B cell (primary cell): ENCODE measurements around the gene CCDC200. TPM values are rescaled to one million over a fixed set of nuclear protein-coding genes. Genes with fewer than 3 reads are reported as not detected.
"Not testable (repeated sequence)": the region's sequence is repeated elsewhere in the genome, so short reads cannot be mapped to it uniquely, and the experiment has no call there.

Experiments used
- ATAC-seq: fragments of 200-7000 bp; cut with Tn5 transposase; one replicate; pipeline ENCODE4 v1.10.0; 2021; ENCODE audit warnings: low read depth, mild to moderate bottlenecking, moderate number of reproducible peaks, moderate library complexity
- CTCF ChIA-PET: fragments of 350-600 bp; sonication (Branson Sonifier 250); formaldehyde crosslinking; loops from one replicate; lab custom pipeline; 2021; ENCODE audit warnings: antibody characterized with exemption, inconsistent platforms; lab: Charles Lee
- POLR2A ChIA-PET: fragments of 350-600 bp; sonication (Branson Sonifier 250); formaldehyde crosslinking; loops from one replicate; lab custom pipeline; 2021; ENCODE audit warnings: antibody characterized with exemption; lab: Charles Lee
- DNase-seq: peaks from one replicate; pipeline ENCODE4 v3.0.0; 2013
- H2AFZ ChIP-seq: 2 replicates; pipeline ENCODE4 v1.6.1; 2012; ENCODE audit warnings: mild to moderate bottlenecking, low read depth, low read length; ENCODE audit not compliant: insufficient read depth, poor library complexity, severe bottlenecking
- H3K27ac ChIP-seq, 2 donors: 1 replicate in 1 of 2; 2 replicates in 1 of 2; pipeline ENCODE4 v1.5.1; 2012 to 2013; ENCODE audit warnings: low read length in 2 of 2, mild to moderate bottlenecking in 2 of 2, moderate library complexity in 1 of 2
- H3K27me3 ChIP-seq, 4 experiments: fragments of 200-600 bp in 1 of 4; sonication (generic) in 1 of 4; replicated peaks in 1 of 4; 1 replicate in 2 of 4; 2 replicates in 2 of 4; pipeline versions ENCODE4 v1.6.1 to v1.7.0; 2013 to 2016; ENCODE audit warnings: low read length in 3 of 4, mild to moderate bottlenecking in 2 of 4, mixed read lengths in 1 of 4, moderate library complexity in 1 of 4; ENCODE audit not compliant: insufficient read depth in 4 of 4, control insufficient read depth in 3 of 4; ENCODE audit errors: control extremely low read depth in 1 of 4
- H3K36me3 ChIP-seq, 2 experiments: replicated peaks in 1 of 2; 1 replicate in 1 of 2; 2 replicates in 1 of 2; pipeline versions ENCODE4 v1.6.1 to v1.7.1; 2013; ENCODE audit warnings: low read length in 1 of 2; ENCODE audit not compliant: insufficient read depth in 2 of 2, control insufficient read depth in 1 of 2; ENCODE audit errors: control extremely low read depth in 1 of 2, extremely low read depth in 1 of 2
- H3K4me1 ChIP-seq, 2 donors: fragments of 200-600 bp in 1 of 2; sonication (generic) in 1 of 2; 1 replicate in 1 of 2; 2 replicates in 1 of 2; pipeline versions ENCODE4 v1.5.1 to v1.6.1; 2013 to 2017; ENCODE audit warnings: low read length in 2 of 2; ENCODE audit not compliant: control insufficient read depth in 2 of 2, insufficient read depth in 2 of 2
- H3K4me2 ChIP-seq: replicated peaks from 2 replicates; pipeline ENCODE3; 2012; ENCODE audit warnings: mild to moderate bottlenecking, low read depth, low read length; ENCODE audit not compliant: poor library complexity, severe bottlenecking
- H3K4me3 ChIP-seq, 5 experiments: fragments of 200-600 bp in 1 of 5; sonication (generic) in 1 of 5; 1 replicate in 3 of 5; 2 replicates in 2 of 5; pipeline versions ENCODE4 v1.5.1 to v1.7.0; 2011 to 2016; ENCODE audit warnings: low read length in 4 of 5, mild to moderate bottlenecking in 4 of 5, low read depth in 2 of 5, control low read depth in 1 of 5, moderate library complexity in 1 of 5; ENCODE audit not compliant: insufficient read depth in 1 of 5; ENCODE audit errors: control extremely low read depth in 1 of 5, extremely low read depth in 1 of 5
- H3K79me2 ChIP-seq: fragments of 200-600 bp; sonication (generic); one replicate; pipeline ENCODE4 v1.6.0; 2016; ENCODE audit warnings: low read length; ENCODE audit not compliant: control insufficient read depth, insufficient read depth
- H3K9ac ChIP-seq: fragments of 200-600 bp; sonication (generic); 2 replicates; pipeline ENCODE4 v1.6.1; 2017; ENCODE audit warnings: mild to moderate bottlenecking, low read length, moderate library complexity
- H3K9me3 ChIP-seq, 3 donors: one replicate each; pipeline versions ENCODE4 v1.6.1 to v1.7.1; 2013; ENCODE audit warnings: low read length in 2 of 3; ENCODE audit not compliant: control insufficient read depth in 2 of 3, insufficient read depth in 1 of 3; ENCODE audit errors: control extremely low read depth in 1 of 3
- H4K20me1 ChIP-seq: 2 replicates; pipeline ENCODE4 v1.6.0; 2012; ENCODE audit warnings: mild to moderate bottlenecking, low read length; ENCODE audit not compliant: insufficient read depth, control insufficient read depth, poor library complexity, severe bottlenecking
- H3K27ac Mint-ChIP-seq: one replicate; pipeline ENCODE4 v1.8.0; 2021; ENCODE audit warnings: mixed read lengths
- H3K27me3 Mint-ChIP-seq: one replicate; pipeline ENCODE4 v1.8.0; 2021; ENCODE audit warnings: mixed read lengths
- H3K4me1 Mint-ChIP-seq: one replicate; pipeline ENCODE4 v1.8.0; 2021; ENCODE audit warnings: mixed read lengths
- H3K4me3 Mint-ChIP-seq: one replicate; pipeline ENCODE4 v1.8.0; 2021; ENCODE audit warnings: mixed read lengths
- H3K9me3 Mint-ChIP-seq: one replicate; pipeline ENCODE4 v1.8.0; 2022; ENCODE audit warnings: mixed read lengths; ENCODE audit not compliant: insufficient read depth
- WGBS: methylation state at CpG from one replicate; pipeline ENCODE4 v1.1.5; 2013; ENCODE audit warnings: missing lambda C conversion rate; ENCODE audit not compliant: insufficient coverage; 5-methylcytosine and 5-hydroxymethylcytosine counted together
- intact Hi-C: fragments of 100-400 bp; cut with micrococcal nuclease; formaldehyde crosslinking; loops from one replicate; pipeline ENCODE4 v1.10.0; 2022
- polyA plus RNA-seq: library from polyadenylated mRNA; depleted of rRNA; stranded (reverse); fragments of >200 nt; gene quantifications from 2 replicates; pipeline ENCODE4 v1.2.3, GENCODE V29; 2012
- total RNA-seq, 2 donors: library from RNA; stranded (reverse); fragments of 120-200 nt in 1 of 2; gene quantifications; 1 replicate in 1 of 2; 2 replicates in 1 of 2; pipeline versions ENCODE4 v1.2.3 to v1.2.4, GENCODE V29; 2013 to 2022

The CCDC200 gene
- total and polyA plus RNA-seq, 2 donors (not counting 1 experiment from before 2014, with no cell fraction given), result 0.16 to 0.74 TPM

GRCh38 chr17:43239597-43239996 is 11.2 kb upstream of the CCDC200 start:
- H3K9ac ChIP-seq, H3K4me2 ChIP-seq, POLR2A ChIA-PET, intact Hi-C loops, CTCF ChIA-PET, H2AFZ ChIP-seq, H3K4me1 Mint-ChIP-seq, H3K27ac Mint-ChIP-seq, H3K27me3 Mint-ChIP-seq, H3K79me2 ChIP-seq, H3K27ac ChIP-seq, H3K4me3 ChIP-seq, H3K36me3 ChIP-seq, H3K4me3 Mint-ChIP-seq, H3K27me3 ChIP-seq, H4K20me1 ChIP-seq, H3K4me1 ChIP-seq, H3K9me3 ChIP-seq, DNase-seq, H3K9me3 Mint-ChIP-seq: not testable (repeated sequence)
- peak; percentile 44 for ATAC-seq
- no CpG with 5 or more reads among the region's 26 CpGs for WGBS

DNA sequence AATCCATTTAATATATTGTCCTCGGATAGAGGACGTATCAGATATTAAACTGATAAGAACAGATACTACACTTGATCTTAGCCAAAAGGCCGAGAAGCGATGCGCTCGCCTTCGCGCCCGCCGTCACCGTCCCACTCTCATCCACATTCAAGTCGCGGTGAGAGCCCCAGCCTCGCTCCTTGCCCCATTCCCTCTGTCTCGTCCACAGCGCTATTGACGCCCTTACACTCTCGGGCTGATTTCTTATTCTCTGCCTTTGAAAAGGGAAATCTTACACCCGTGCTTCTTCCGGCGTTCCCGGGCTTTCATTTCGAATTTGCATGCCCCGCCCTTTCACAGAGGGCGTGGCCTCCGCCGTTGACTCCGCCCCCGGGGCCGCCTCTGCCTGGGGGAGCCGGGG is 5.5 kb upstream of the CCDC200 start, which contains the start of gene RNU2-1:
Gene RNU2-1, minus strand, starts transcription at position 101 of the 400 bp plus-strand sequence.
- H3K9me3 Mint-ChIP-seq, H3K27me3 Mint-ChIP-seq, H3K4me3 Mint-ChIP-seq, H3K4me1 ChIP-seq, H3K27ac ChIP-seq, DNase-seq, H4K20me1 ChIP-seq, ATAC-seq, H3K79me2 ChIP-seq, H3K4me2 ChIP-seq, H3K36me3 ChIP-seq, H3K27ac Mint-ChIP-seq, H3K4me1 Mint-ChIP-seq, H3K27me3 ChIP-seq, H3K9ac ChIP-seq, intact Hi-C loops, POLR2A ChIA-PET, H3K4me3 ChIP-seq, CTCF ChIA-PET, H2AFZ ChIP-seq: not testable (repeated sequence)
- peaks cover 0 to 10% (median 0%) of the 10 kb centered on the region in 3 donors for H3K9me3 ChIP-seq
- no CpG with 5 or more reads among the region's 31 CpGs for WGBS

GRCh38 chr17:43233263-43233662 is 4.8 kb upstream of the CCDC200 start:
- H3K36me3 ChIP-seq, H4K20me1 ChIP-seq, H3K9ac ChIP-seq, H3K9me3 Mint-ChIP-seq, H3K27ac ChIP-seq, intact Hi-C loops, H3K4me2 ChIP-seq, POLR2A ChIA-PET, H3K79me2 ChIP-seq, H3K4me1 Mint-ChIP-seq, H3K27me3 ChIP-seq, H3K4me3 Mint-ChIP-seq, H3K27me3 Mint-ChIP-seq, H3K27ac Mint-ChIP-seq, DNase-seq, H2AFZ ChIP-seq, ATAC-seq, H3K4me1 ChIP-seq, H3K4me3 ChIP-seq, CTCF ChIA-PET: not testable (repeated sequence)
- H3K9me3 ChIP-seq, result peaks cover 0 to 10% (median 0%) of the 10 kb centered on the region in 3 donors
- no CpG with 5 or more reads among the region's 15 CpGs for WGBS

DNA sequence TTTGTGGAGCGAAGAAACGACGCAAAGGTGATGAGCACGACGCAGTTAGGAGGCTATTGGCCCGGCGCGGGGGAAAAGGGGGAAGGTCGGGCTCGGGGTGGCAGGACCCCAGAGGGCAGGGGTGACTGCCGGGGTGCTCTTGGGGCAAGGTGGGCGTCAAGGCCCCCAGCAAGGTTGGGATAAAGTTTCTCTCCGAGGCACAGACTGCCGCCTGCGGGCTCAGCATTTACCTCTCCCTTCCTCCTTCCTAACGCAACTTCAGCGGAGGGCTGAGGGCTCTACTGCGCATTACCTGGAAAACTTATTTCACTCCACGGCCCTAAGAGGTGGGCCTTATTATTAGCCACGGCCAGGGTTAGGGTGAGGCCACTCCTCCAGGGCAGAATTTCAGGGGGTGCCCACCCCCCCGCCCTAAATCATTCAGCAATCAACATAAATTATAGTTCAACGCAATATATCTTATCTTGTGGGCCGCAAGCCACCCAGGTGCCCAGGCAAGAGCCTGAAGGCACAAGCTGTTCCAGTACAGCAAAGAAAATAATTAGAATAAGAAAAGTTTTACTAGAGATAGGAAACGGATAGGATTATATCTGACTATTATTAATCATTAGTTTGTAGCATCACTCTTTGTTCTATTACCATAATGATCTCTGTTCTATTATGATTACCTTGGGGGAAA is 3.7 kb upstream of the CCDC200 start:
- H3K27ac Mint-ChIP-seq, result peak overlapping the region; percentile 74

More for the DNA sequence above, 3.7 kb upstream of the CCDC200 start:
- H3K27me3 ChIP-seq, H3K4me1 ChIP-seq, H2AFZ ChIP-seq, H3K79me2 ChIP-seq, H3K9me3 Mint-ChIP-seq, ATAC-seq, H3K4me1 Mint-ChIP-seq, POLR2A ChIA-PET, H3K4me2 ChIP-seq, H3K36me3 ChIP-seq, H4K20me1 ChIP-seq, CTCF ChIA-PET, H3K27me3 Mint-ChIP-seq, intact Hi-C loops: not testable (repeated sequence)
- DNase-seq, result peak; percentile 52
- 83% methylated on average over 11 of the region's 24 CpGs for WGBS
- peak overlapping the region; percentile 58 for H3K9ac ChIP-seq
- H3K9me3 ChIP-seq, result peaks cover 0 to 10% (median 0%) of the 10 kb centered on the region in 3 donors
- peak overlapping the region in 1 of 2 donors; percentile 36 for H3K27ac ChIP-seq
- peak overlapping the region in 2 of 5 experiments; percentile 52 to 67 for H3K4me3 ChIP-seq
- H3K4me3 Mint-ChIP-seq, result peak overlapping the region; percentile 63
